ENCODE data around the gene TUSC2.

Gene TUSC2

DNA sequence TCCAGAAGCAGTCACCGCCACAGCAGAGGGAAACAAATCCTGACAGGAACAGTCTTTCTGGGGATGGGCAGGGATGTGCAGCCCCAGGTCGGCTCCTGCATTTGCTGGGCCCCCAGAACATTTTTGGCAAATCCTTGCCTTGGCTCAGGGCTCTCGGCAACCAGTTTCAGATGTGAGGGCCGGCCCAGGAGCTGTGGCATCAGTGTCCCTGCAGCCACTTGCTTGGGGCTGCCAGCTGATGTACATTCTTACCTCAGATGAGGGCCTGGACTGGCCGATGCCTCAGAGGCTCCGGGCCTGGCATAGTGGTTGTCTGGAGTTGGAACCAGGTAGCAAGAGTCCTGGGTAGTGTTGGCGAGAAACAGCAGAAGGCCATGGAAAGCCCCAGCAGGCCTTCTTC is 26.8 kb upstream of the TUSC2 start:
- no peak for DNase-seq (ENCODE audit: low read depth in 2 of 2)

DNA sequence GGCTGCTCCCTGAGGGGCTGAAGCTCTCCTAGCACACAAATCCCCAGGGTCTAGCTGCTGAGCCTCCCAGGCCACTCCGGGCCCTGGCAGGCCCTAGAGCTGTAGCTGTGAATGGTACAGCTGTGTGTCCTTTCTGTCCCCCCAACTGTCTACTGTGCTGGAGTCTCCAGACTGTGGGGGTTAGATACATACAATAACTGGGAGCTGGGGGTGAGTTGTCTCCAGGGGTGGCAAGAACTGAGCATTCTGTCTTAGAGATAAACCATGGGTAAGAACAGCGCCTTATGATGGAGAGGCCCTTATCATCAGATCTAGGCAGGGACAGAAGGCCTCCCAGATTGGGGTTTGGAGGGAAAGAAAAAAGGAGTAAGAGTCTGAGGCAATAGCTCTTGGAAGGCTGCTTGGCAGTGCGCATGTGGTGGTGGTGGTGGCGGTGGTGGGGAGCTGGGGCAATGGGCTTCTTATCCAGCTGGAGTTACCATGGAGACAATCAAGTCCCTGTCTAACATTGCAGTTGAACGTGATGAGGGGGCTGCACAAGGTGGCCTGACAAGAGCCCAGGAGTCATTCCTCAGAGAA is 26.3 kb upstream of the TUSC2 start:
- DNase-seq (ENCODE audit: low read depth in 2 of 2), result no peak

DNA sequence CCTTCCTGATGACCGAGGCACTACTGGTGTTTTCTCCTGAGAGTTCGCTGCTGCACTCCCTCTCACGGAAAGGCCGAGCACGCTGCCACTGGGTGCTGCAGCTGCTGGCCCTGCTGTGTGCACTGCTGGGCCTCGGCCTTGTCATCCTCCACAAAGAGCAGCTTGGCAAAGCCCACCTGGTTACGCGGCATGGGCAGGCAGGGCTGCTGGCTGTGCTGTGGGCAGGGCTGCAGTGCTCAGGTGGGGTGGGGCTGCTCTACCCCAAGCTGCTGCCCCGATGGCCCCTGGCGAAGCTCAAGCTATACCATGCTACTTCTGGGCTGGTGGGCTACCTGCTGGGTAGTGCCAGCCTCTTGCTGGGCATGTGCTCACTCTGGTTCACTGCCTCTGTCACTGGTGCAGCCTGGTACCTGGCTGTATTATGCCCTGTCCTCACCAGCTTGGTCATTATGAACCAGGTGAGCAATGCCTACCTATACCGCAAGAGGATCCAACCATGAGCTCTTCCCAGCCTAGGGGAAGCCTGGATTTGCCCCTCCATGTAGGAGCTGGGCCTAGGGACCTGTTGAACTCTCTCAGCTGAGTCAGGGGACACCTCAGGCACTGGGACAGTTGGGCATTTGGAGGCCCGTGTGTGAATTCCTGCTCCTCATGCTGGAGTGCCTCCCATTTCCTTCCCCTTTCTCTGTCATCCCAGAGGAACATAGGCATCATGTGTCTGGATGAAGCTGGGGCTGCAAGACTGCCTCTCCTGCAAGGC is 25.4 kb upstream of the TUSC2 start:
- no peak for DNase-seq (ENCODE audit: low read depth in 2 of 2)

DNA sequence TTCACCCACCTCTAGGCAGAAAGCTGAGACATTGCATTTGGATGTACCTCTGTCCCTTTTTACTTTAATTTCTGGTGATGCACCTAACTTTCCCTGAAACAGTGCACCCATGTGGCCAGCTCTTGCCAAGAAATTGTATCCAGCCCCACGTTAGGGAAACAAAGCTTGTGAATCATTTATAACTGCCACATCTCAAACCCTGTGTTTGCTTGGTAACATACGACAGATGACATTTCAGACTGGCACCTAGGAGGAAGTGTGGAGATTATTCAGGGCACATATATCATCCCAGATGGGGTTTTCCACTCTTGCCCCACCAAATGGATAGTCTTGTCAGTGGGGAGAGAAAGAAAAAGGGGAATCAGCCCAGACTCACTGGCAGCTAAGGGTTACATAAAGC is 24.8 kb upstream of the TUSC2 start:
- no peak for DNase-seq (ENCODE audit: low read depth in 2 of 2)

DNA sequence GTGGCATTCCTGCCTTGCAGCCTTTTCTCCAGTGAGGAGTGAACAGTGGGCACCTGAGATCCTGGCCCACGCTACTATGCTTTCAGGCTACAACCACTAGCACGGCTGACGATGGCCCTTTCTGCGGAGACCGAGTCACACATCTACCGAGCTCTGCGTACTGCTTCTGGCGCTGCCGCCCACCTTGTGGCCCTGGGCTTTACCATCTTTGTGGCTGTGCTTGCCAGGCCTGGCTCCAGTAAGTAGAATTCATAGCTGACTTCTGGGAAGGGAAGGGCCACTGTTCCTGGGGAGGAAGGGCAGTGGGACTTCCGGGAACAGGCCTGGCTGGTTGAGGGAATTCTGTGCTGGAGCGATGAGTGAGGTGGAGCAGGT is 23.3 kb upstream of the TUSC2 start:
- DNase-seq (ENCODE audit: low read depth in 2 of 2), result no peak

DNA sequence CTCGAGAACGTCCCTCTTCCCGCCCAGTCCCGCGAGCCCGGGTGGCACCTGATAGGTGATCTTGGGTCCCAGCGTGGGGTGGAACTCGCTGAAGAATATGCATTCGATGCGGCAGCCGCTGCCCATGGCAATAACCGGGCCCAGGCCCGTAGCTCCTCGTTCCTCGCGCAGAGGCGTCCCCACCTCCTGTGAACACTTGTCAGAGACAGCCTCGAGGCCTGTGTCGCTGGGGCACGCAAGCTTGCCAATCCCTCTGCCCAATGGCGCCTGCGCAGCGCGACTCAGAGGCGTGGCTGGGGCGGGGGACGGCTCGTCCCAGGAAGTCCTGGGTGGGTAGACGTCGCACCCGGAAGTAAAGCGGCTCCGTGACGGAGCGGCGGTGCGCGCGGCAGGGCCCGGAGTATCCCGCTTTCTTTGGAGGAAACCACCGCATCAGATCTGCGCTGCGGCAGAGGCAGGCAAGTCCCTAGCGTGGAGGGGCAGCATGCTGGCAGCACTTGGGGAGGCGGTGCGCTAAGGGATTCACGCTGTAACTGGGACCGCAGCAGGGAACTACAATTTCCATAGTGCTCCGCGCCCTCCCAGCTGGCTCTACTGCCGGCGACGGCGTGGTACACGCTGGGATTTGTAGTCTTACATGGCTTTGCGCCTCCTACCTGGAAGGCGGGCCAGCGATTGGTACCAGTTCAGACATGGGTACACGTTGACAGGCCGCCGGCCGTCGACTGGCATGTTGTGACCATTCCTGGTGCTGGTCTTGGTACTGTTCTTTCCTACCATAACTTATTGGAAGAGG is 22.7 kb upstream of the TUSC2 start, which contains the start of the genes CYB561D2 and NPRL2:
CYB561D2 (plus strand) TSS at position 336 of the 796 bp plus-strand sequence. CDS start 572 bp downstream, outside the sequence.
NPRL2 (minus strand) TSS at position 249 of the 796 bp plus-strand sequence; CDS start at position 126, 123 bp downstream.
- DNase-seq (ENCODE audit: low read depth in 2 of 2), result peak; percentile 97 to 99

DNA sequence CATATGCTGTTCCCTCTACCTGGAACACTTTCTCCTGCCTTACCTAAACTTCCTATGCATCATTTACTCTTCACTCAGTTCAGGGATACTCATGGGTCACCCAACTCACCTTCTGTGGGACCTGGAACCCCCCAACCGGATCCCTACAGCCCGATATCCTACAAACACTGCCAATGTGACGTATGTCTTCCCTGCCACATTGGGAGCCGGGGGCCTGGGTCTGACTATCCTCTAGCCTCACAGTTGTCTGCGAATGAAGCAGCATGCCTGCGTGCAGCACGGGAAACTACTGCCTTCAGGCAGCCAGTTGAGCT is 22.1 kb upstream of the TUSC2 start:
- DNase-seq (ENCODE audit: low read depth in 2 of 2), result no peak

DNA sequence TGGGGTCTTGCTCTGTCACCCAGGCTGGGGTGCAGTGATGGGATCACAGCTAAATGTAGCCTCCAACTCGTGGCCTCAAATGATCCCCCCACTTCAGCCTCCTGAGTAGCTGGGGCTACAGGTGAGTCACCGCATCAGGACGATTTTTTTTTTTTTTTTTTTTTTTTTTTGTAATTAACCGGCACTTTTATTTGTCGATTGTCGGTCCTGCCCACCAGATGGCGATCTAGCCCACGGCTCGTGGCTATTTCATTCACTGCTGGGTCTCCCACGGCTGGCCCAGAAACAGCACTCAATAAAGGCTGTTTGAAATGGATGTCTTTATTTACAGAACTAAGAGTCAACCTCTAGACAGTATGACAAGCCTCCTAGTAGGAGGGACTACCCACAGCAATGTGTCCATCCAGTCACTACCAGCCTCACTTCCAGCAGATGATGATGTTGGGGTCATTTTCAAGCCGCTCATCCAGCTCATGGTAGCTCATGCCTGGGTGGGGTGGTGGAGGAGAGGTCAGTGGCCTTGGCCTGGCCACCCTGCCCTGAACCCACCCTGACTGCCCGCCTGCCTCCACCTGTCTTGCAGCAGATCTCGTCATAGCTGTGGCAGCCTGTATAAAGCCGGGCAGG is 19.3 kb upstream of the TUSC2 start:
- DNase-seq (ENCODE audit: low read depth in 2 of 2), result peak; percentile 56 to 63

DNA sequence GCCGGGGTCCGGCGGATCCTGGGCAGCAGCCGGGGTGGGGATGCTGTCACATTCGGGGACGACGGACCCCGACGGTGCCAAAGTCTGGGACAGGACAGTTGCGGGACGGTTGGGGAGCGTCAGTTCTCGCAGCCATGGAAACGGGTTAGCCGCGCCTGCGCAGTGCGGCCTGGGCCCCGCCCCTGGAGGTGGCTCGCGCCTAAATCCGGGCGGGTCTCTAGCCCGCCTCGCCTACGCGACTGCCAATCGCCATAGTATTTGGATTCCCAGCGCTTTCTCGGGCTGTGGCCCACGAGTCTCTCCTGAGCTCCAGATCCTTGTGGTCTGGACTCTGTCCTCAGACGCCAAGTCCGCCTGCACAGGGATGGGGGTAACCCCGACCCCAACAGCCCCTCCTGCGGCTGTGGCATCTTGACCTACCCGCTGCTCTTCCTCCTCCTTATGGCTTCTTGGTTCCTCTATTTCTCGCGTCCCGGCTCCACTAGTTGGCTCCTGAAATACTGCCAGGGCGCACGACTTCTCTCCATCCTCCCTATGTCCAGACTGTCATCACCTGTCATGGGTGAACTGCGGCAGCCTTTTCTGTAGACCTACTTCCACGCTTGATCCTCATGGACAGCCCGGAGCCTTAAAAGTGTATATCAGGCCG is 17.7 kb upstream of the TUSC2 start, which contains the start of gene ZMYND10:
ZMYND10 (minus strand) TSS at position 147 of the 649 bp plus-strand sequence. CDS start 153 bp downstream, outside the sequence.
- DNase-seq (ENCODE audit: low read depth in 2 of 2), result peak; percentile 54 to 69

DNA sequence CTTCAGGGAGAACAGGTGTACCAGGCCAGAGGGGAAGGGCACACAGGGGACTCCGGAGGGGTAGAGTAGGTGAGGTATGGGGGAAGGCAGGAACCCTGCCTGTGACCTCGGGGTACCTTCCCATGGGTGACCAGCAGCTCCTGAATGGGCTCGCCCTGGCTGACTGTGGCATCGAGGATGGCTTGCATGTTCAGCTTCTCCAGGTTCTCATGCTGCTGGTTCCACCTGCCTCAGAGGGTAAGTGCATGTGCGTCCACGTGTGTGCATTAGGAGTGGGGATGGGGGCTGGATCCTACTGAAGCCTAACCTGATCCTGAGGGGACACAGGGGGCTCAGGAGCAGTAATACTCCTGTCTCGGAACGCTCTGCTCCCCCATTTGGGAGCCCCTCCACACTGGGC is 17.0 kb upstream of the TUSC2 start:
- DNase-seq (ENCODE audit: low read depth in 2 of 2), result no peak

DNA sequence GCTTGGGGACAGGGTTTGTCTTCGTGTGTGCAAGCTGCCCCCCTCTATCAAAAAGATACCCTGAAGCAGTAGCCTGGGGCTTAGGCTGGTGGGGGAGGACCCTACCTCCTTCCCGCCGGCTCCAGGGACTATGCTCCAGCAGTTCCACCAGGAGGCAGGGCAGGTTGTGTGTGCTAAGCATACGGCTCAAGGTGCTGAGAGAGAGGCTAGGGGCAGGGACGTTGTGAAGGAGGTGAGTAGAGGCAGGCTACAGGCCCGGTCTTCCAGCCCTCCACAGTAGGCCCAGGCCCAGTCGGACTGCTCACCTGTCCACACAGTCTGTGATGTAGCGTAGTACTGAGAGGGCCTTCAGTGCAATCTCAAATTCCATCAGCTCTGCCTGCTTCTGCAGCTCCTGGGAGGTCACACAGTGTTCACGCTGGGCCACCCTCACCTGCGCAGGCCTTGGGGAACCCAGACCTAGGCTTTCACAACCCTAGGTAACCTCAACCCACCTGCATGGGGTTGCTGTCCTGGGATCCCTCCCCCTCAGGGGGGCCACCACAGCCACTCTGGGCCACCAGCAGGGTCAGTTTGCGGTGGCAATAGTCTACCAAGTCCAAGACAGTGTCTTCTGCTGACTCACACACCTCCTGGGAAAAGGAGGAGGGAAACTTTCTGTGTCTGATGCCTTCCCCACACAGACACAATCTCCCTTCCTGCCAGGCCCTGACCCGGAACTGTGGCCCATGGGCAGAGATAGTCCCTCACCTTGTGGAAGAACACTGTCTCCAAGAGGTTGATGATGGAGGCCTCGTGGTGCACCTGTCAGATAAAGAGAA is 15.0 kb upstream of the TUSC2 start:
- DNase-seq (ENCODE audit: low read depth in 2 of 2), result no peak

DNA sequence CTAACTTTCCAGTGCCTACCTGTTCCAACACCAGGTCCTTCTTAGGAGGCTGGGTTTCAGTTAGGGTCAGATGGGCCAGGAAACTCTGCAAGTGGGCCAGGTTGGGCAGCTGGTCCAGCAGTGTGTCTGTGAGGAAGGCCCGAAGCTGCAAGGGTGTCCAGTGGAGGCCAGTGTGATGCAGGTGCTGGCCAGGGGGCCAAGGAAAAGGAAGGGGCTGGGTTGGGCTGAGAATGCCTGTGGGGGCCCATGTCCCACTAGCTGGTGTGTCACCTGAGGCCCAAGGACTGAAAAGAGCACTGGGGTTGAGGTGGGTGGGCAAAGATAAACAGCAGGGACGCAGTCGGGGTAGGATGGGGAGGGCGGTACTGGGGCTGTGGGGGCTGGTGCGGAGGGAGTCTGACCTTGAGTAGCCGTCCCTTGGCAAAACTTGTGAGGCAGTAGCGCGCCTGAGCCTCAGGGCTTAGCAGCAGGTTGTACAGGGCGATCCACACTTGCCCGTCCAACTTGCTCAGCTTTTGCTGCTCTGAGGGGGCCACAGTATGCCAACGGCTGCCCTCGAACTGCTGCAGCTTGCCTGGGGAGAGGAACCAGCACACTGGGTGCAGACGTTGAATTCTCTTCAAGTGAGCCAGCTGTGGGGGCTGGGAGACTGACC is 14.1 kb upstream of the TUSC2 start:
- DNase-seq (ENCODE audit: low read depth in 2 of 2), result no peak

DNA sequence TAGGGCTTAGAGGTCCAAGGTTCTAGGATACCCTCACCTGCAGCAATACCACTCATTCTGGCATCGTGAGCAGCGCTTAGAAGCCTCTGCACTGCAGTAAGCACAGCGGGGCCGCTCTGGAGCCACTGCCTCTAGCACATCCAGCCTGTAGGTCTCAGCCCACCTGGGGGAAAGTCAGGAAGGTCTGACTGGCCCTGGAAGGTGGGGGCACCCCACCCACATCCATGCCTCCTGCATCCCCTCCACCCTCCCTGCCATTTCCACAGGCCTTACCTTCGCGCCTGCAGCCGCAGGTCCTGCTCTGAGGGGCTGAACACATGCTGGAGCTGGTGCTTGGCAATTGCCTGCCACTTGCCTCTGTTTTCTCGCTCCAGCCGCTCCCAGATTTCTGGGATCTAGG is 13.5 kb upstream of the TUSC2 start:
- DNase-seq (ENCODE audit: low read depth in 2 of 2), result no peak

DNA sequence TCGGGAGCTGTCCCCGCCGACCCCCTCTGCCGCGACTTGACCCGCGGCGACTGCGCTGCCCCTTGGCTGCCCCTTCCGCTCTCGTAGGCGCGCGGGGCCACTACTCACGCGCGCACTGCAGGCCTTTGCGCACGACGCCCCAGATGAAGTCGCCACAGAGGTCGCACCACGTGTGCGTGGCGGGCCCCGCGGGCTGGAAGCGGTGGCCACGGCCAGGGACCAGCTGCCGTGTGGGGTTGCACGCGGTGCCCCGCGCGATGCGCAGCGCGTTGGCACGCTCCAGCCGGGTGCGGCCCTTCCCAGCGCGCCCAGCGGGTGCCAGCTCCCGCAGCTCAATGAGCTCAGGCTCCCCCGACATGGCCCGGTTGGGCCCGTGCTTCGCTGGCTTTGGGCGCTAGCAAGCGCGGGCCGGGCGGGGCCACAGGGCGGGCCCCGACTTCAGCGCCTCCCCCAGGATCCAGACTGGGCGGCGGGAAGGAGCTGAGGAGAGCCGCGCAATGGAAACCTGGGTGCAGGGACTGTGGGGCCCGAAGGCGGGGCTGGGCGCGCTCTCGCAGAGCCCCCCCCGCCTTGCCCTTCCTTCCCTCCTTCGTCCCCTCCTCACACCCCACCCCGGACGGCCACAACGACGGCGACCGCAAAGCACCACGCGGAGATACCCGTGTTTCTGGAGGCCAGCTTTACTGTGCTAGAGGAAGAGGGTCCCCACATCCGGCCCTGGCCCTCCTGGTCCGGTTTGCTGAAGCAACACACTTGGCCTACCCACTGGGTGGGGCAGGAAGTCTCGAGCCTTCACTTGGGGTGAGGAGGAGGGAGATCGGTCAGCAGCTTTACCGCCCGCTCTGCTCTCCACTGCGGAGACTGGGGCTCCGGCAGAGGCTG is 12.7 kb upstream of the TUSC2 start, which contains the start of gene RASSF1:
RASSF1 (minus strand) TSS at position 389 of the 882 bp plus-strand sequence; CDS start at position 358, 31 bp downstream.
- peak in 1 of 2 donors; percentile 64 for DNase-seq (ENCODE audit: low read depth in 2 of 2)

DNA sequence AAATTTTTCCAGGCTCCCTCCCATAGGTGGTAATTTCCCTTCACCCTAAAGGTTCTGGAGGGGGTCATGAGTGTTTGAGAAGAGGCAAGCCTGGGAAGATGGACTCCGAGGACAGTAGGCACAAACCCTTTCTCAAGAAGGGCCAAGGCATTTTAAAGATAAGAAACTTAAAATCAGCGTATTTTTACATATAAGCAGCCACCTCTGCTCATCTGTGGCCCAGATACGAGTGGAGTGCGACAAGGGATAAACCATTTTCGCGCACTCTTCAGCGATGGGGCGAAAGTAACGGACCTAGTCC is 12.1 kb upstream of the TUSC2 start:
- DNase-seq (ENCODE audit: low read depth in 2 of 2), result no peak

DNA sequence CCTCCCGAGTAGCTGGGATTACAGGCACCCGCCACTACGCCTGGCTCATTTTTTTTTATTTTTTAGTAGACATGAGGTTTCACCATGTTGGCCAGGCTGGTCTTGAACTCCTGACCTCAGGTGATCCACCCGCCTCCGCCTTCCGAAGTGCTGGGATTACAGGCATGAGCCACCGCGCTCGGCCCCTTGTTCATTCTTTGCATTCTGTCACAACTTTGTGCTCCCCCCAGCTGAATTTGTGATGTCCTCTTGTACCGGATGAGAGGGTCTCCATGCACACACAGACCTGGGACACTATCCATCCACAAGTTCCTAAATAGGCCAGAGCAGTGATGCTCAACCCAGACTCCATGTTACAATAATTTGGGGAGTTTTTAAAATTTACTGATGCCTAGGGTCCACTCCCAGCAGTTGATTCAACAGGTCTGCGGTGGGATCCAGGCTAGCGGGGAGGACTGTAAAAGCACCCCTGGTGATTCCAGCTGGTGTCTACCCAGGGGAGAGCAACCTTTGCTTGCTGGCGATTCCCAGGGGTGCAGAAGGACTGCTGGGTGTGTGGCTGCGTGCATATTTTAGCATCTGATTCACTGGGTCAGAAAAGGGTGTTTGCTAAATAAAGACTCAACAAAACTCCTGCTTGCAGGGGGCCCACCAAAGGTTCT is 11.6 kb upstream of the TUSC2 start:
- DNase-seq (ENCODE audit: low read depth in 2 of 2), result no peak

DNA sequence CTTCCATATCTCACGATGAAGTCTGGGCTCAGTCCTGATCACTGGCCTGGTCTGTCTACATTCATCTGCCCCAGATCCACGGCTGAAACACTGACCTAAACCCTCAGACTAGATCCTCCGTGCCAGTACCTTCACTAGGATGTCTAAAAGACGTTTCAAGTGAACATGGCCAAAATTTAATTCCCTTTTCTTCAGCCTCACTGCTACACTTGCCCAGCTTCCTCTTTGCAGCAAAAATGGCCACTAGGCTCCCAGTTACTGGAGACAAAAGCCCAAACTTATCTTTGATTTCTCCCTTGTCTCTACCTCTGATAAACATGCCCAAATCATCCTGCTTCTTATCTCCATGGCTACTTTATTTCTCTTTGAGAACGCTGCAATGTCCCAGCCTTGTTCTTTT is 10.9 kb upstream of the TUSC2 start:
- DNase-seq (ENCODE audit: low read depth in 2 of 2), result no peak

DNA sequence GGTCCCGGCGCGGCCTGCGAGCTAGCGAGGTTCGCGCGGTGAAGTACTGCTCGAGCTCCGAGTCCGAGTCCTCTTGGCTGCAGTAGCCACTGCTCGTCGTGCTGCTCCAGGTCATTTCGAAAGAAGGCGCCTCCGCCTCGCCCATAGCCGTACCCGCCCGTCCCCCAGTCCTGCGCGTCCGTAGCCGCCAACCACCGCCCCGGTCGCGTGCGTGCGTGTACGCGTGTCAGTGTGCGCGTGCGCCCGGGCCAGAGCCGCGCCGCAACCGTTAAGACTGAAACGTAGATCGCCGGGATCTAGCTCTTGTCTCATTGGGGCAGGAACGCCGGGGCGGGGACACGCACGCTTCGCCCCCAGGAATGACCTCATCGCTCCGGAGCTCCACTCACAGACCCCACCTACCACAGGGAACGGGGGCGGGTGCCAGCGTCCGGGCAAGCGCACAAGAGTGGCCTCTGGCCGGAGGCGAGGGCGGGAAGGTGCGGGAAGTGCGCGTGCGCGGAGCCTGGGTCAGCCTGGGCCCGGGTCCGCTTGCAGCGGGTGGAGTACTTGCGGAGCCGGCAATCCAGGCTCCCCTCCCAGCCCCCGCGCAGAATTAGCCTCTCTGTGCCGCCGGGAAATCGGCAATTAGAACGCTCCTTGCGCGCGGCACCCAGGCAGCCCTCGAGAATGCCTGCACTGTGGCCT is 9.3 kb upstream of the TUSC2 start:
- DNase-seq (ENCODE audit: low read depth in 2 of 2), result peak; percentile 87 to 91
